Body of pancreas (tissue), 4 donors: ENCODE data around the gene CTNNA2. TPM values are rescaled to one million over a fixed set of nuclear protein-coding genes. Genes with fewer than 3 reads are reported as not detected.

ENCODE experiments used
- ATAC-seq: fragments of 150-250 bp; one replicate; pipeline ENCODE4 v1.9.1; 2016
- DNase-seq, 4 donors: peaks; one replicate each; pipeline ENCODE4 v3.0.0-alpha.2; 2019
- H3K27ac ChIP-seq, 4 donors: fragments of 200-600 bp; sonication (generic); 1 replicate in 3 of 4; 2 replicates in 1 of 4; pipeline versions ENCODE4 v1.5.1 to v1.6.1; 2016 to 2019; ENCODE audit warnings: mild to moderate bottlenecking in 1 of 4, mixed read lengths in 1 of 4, moderate library complexity in 1 of 4
- H3K27me3 ChIP-seq, 2 donors: fragments of 200-600 bp; sonication (generic); one replicate each; pipeline ENCODE4 v1.6.0; 2016; ENCODE audit warnings: mild to moderate bottlenecking in 1 of 2
- H3K36me3 ChIP-seq, 2 donors: fragments of 200-600 bp; sonication (generic); replicated peaks in 1 of 2; 2 replicates each; pipeline ENCODE4 v1.5.1; 2016; ENCODE audit warnings: low read depth in 2 of 2; ENCODE audit not compliant: insufficient read depth in 1 of 2
- H3K4me1 ChIP-seq: fragments of 200-600 bp; sonication (generic); one replicate; pipeline ENCODE4 v1.6.0; 2016
- H3K4me3 ChIP-seq, 2 donors: fragments of 200-600 bp; sonication (generic); 1 replicate in 1 of 2; 2 replicates in 1 of 2; pipeline ENCODE4 v1.5.1; 2016 to 2019
- H3K9me3 ChIP-seq, 3 donors: fragments of 200-600 bp; sonication (generic); 1 replicate in 2 of 3; 2 replicates in 1 of 3; pipeline ENCODE4 v1.5.1; 2016
- CTCF ChIP-seq, 7 experiments: fragments of 450-650 bp in 4 of 7; fragments of 200-600 bp in 3 of 7; sonication (generic) in 3 of 7; IDR thresholded peaks; one replicate each; pipeline ENCODE4 v1.5.1; 2016 to 2019; ENCODE audit warnings: antibody characterized with exemption in 7 of 7
- POLR2A ChIP-seq, 3 donors: fragments of 450-650 bp; IDR thresholded peaks; one replicate each; pipeline ENCODE4 v1.6.1; 2016; ENCODE audit warnings: antibody characterized with exemption in 3 of 3, mild to moderate bottlenecking in 2 of 3
- WGBS, 2 donors: methylation state at CpG; one replicate each; pipeline ENCODE4 v1.1.5; 2017; 5-methylcytosine and 5-hydroxymethylcytosine counted together
- intact Hi-C: fragments of 100-400 bp; cut with DNase I; formaldehyde crosslinking; loops from one replicate; pipeline ENCODE4 v1.15.1; 2023
- total RNA-seq, 2 donors: library from RNA; depleted of rRNA; stranded (reverse); fragments of >200 nt; gene quantifications; one replicate each; pipeline ENCODE4 v1.1.0, GENCODE V29; 2016

Gene CTNNA2
- total RNA-seq, 2 donors from 2014 or later = 0.52 to 29.3 TPM

GRCh38 chr2:80002112-80002511 is 489.3 kb downstream of the CTNNA2 start:
- TF ChIP-seq POLR2A (IDR thresholded peaks at IDR 0.05) (no peak), CTCF (IDR thresholded peaks at IDR 0.05) (no peak)
- H3K4me1 ChIP-seq = no peaks in the 10 kb centered on the region
- H3K27me3 ChIP-seq = no peaks in the 10 kb centered on the region
- ATAC-seq (no peak), DNase-seq (no peak)
- H3K27ac ChIP-seq = no peak overlapping the region
- H3K9me3 ChIP-seq = no peaks in the 10 kb centered on the region
- WGBS, 2 donors = 55 to 56% methylated on average over 3 of the region's 3 CpGs
- H3K36me3 ChIP-seq = no peaks in the 10 kb centered on the region
- H3K4me3 ChIP-seq = no peak overlapping the region
- intact Hi-C loops = no loop called here

- H3K4me3 ChIP-seq = no peak overlapping the region
- intact Hi-C loops = no loop called here
- DNase-seq (no peak), ATAC-seq (no peak)
- no peak overlapping the region for H3K27ac ChIP-seq
- H3K27me3 ChIP-seq = no peaks in the 10 kb centered on the region
- no peaks in the 10 kb centered on the region for H3K4me1 ChIP-seq
- H3K36me3 ChIP-seq = no peaks in the 10 kb centered on the region
- TF ChIP-seq CTCF (IDR thresholded peaks at IDR 0.05) (no peak), POLR2A (IDR thresholded peaks at IDR 0.05) (no peak)
- WGBS, 2 donors = 48 to 57% methylated on average over 6 of the region's 6 CpGs
- no peaks in the 10 kb centered on the region for H3K9me3 ChIP-seq
Observed at GRCh38 chr2:80002568-80003157, 489.8 kb downstream of the CTNNA2 start.

GRCh38 chr2:80007777-80008503 is 495.1 kb downstream of the CTNNA2 start:
- H3K36me3 ChIP-seq = no peaks in the 10 kb centered on the region
- intact Hi-C loops = no loop called here
- TF ChIP-seq POLR2A (IDR thresholded peaks at IDR 0.05) = no peak
- TF ChIP-seq CTCF (IDR thresholded peaks at IDR 0.05) = no peak

GRCh38 chr2:80008596-80008995 is 495.7 kb downstream of the CTNNA2 start:
- Histone ChIP-seq H3K36me3 (no peaks in the 10 kb centered on the region), H3K27ac (no peak overlapping the region), H3K9me3 (no peaks in the 10 kb centered on the region), H3K4me1 (no peaks in the 10 kb centered on the region), H3K4me3 (no peak overlapping the region), H3K27me3 (no peaks in the 10 kb centered on the region)
- ATAC-seq = no peak
- DNase-seq = no peak
- TF ChIP-seq POLR2A (IDR thresholded peaks at IDR 0.05) (no peak), CTCF (IDR thresholded peaks at IDR 0.05) (no peak)
- intact Hi-C loops = no loop called here
- 31% methylated on average over 4 of the region's 4 CpGs for WGBS, 2 donors

More at GRCh38 chr2:80007777-80008503, 495.1 kb downstream of the CTNNA2 start:
- no peaks in the 10 kb centered on the region for H3K27me3 ChIP-seq
- no peak for ATAC-seq
- no peak for DNase-seq
- H3K27ac ChIP-seq = no peak overlapping the region
- H3K4me1 ChIP-seq = no peaks in the 10 kb centered on the region
- H3K4me3 ChIP-seq = no peak overlapping the region
- no peaks in the 10 kb centered on the region for H3K9me3 ChIP-seq
- WGBS, 2 donors = 17 to 25% methylated on average over 5 of the region's 5 CpGs

- TF ChIP-seq CTCF (IDR thresholded peaks at IDR 0.05) = no peak
- TF ChIP-seq POLR2A (IDR thresholded peaks at IDR 0.05) = no peak
- intact Hi-C loops = no loop called here
- DNase-seq (no peak), ATAC-seq (no peak)
- 71 to 74% methylated on average over 3 of the region's 3 CpGs for WGBS, 2 donors
- no peaks in the 10 kb centered on the region for H3K4me1 ChIP-seq
- no peak overlapping the region for H3K27ac ChIP-seq
- no peaks in the 10 kb centered on the region for H3K36me3 ChIP-seq
- H3K27me3 ChIP-seq = no peaks in the 10 kb centered on the region
- H3K9me3 ChIP-seq = no peaks in the 10 kb centered on the region
- H3K4me3 ChIP-seq = no peak overlapping the region
Observed at GRCh38 chr2:80009211-80009610, 496.4 kb downstream of the CTNNA2 start.
